GM19240 (cell line): Measurements from ENCODE around the gene WDR36.

Experiments
- DNase-seq: peaks from one replicate; pipeline ENCODE4 v3.0.0; 2011; ENCODE audit warnings: low spot score; ENCODE audit not compliant: insufficient read length

WDR36 gene

DNA sequence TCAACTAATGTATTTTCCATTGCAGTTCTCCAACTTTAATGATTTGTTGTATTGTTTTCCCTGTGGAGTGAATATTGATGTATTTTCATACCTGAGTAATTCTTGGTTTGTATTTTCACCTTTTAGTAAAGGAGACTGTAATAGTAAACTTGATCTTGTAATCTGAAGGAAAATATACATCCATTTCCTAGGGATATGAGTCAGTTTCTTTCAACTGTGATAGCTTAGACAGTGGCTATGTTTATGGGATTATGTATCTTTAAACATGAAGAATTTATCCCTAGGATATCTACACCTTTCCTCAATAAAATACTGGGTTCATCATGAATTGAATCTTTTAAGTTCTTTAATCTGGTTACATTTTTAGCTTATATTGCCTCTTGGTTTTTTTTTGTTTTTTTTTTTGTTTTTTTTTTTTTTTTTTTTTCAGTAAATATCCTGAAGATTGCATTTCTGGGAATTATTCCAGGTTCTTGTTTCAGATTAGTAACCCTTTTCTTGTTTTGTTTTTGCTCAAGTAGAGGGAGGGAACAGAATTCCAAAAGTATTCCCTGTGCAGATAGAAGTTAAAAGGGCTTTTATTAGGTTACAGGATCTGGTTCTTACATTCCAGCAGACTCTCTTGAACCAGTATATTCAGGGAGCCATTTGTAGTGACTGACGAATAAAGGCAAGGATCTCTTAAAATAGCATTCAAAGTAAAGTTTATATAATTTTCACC, 7.1 kb downstream of the WDR36 start:
- DNase-seq: no peak

DNA sequence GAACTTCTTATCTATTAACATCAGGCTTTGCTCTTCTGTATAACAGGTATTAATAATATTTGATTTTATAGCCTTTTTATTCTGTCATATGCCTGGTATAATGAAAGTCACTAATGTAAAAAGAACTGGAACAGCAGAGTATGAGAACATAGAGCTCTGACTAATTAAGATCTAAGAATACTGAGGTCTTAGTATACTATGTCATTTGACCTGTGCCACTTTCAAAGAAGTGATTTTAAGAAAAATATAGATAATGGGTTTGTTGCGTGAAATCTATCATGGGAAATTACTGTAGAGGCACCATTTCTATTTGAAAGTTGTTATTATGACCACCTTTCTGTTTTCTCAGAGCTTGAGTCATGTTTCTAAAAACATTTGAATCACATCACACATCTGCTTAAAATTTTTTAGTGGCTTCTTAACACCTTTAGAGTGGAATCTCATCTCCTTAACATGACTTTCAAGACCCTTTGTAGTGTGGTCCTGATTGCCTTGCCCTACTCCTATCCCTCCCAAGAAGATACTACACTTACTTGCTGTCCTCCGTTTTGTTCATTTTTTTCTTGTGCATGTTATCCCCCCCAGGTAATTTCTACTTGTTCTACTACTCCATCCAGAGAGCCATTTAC, 14.3 kb downstream of the WDR36 start:
- DNase-seq: no peak

DNA sequence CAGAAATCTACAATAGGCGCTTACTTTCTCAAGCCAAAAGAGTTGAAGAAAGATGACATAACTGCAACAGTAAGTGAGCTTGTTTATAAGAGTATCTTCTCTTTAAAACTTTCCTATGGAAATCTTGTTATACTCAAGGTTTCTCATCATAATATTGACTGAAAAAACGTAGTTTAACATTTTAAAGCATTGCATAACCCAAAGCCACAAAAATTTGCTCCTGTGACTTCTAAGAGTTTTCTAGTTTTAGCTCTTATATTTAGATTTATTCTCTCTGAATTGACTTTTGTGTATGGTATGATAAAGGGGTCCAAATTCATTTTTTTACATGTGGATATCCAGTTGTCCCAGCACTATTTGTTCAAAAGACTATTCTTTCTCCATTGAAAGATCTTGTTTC, 15.2 kb downstream of the WDR36 start:
- no peak for DNase-seq

DNA sequence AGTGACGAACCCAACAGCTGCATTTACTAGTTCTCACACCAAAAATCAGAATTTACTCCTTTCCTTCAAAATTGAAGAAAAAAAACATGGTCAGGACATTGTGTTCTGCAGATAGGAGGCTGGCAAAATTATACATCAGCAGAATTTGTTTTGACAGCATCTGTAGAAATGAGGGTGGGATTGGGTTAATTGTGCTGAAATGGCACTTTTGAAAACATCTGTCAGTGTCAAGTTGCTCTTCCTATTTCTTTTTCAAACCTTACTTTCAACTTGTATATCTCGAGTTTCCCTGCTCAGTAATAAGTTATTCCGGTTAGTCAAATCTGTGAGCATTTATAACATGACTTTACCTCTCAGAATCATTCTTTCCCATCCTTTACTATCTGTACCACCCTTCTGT, 19.8 kb downstream of the WDR36 start:
- DNase-seq: no peak

DNA sequence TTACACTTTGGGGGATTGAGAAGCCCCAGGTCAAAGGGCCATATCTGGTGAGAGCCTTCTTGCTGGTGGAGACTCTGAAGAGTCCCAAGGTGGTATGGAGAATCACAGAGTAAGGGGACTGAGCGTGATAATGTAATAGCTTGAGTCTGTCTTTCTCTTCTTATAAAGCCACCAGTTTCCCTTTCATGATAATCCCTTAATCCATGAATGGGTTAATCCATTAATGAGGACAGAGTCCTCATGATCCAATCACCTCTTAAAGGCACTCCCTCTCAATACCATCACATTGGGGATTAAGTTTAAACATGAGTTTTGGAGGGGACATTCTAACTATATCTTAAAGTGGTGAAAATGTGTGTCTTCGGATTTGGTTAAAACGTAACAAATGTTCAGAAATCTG, 21.5 kb downstream of the WDR36 start:
- no peak for DNase-seq

DNA sequence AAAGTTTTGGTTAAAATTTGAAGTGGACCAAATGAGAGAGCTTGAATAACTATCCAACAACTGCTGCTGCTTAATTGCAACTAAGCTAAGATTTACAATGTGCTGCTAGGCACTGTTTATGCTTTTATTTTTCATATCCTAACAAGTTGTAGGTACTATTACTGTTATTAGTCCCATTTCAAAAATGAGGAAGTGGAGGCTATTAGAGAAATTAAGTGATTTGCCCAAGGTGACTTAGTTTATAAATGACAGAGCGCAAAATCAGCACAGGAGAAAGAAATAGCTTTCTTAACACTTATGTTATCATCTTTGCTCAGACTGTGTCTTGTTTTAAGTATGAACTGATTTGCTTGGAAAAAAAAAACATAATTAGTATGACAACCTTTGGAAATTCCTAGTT, 23.1 kb downstream of the WDR36 start:
- no peak for DNase-seq

DNA sequence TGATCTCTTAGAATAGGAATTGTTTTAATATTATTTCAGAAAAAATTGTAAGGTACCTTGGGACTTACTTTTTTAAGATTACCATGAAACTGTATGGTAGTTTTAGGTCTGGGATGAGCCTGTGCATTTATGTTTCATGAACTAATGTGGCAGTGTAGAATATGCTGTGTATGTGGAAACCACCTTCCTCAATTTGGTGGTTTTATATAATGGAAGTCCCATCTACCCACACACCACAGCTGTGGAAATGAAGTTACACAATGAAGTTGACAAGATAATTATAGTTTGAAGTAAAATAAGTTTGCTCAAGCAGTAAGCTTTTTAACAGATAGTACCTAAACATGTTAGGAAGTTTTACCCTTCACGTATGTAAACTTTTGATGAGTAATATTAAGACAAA, 24.4 kb downstream of the WDR36 start:
- DNase-seq: no peak

DNA sequence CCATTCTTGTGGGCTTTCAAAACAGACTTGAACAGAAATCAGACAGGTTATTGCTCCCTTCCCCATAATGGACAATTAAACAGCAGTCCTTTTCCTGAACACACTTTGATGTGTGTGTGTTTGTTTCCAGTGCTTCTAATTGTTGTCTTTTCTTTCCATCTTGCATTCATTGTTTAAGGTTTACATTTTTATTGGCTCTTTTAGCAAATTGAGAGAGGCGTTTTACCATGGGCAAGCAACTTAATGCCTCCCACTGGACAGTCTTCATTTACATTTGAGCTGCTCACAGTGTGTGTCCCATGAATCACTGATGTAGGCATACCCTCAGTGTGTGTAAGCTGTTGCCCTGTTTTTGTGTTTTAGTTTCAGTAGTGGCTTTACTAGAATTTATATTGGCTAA, 25.0 kb downstream of the WDR36 start:
- no peak for DNase-seq

DNA sequence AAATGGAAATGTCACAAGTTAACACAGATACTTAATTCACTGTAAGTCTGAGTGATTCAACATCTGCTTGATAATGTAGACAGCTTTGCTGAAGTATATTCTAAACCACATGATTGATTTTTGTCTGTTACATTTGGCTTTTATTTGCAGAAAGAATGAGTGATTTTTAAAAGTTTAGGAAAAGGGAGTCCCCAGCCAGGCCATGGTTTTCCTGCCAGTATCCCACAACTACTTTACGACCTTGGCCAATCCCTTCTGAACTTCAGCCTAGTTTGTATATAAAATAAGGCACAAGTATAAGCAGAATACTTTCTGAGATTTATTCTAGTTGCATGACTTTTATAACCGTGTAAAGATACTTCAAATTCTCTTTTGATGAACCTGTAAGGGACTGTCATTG, 27.1 kb downstream of the WDR36 start:
- DNase-seq: no peak

DNA sequence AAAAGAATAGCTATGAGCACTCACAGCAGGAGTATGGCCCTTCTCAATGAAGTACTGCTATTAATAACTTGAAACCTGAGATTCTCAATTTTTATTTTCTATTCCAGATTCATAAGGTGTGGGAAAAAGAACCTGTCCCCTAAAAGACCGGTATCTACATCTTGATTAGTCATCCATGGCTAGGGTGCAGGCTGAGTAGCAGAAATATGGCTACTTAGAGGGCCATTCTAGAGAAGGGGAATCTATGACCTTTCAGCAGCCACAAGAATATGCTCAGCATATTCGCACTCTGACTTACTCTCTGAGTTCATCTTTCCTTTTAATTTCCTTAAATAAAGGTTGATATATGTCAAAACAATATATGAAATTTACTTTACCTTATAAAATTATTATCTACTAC, 27.7 kb downstream of the WDR36 start:
- DNase-seq: no peak

DNA sequence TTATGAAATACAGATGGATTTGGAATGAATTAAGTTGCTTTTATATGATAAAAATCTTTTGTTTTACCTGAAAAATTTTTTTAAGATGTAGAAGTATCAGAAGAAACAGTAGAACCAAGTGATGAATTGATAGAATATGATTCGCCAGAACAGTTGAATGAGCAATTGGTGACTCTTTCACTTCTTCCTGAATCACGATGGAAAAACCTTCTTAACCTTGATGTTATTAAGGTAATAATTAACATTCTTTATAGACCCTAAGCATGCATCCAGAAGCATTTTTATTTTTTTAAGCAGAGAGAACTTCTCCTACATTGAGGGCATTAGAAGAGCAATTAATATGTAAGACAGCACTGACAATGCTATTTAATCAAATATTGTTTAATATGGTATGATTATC, 28.8 kb downstream of the WDR36 start:
- no peak for DNase-seq

DNA sequence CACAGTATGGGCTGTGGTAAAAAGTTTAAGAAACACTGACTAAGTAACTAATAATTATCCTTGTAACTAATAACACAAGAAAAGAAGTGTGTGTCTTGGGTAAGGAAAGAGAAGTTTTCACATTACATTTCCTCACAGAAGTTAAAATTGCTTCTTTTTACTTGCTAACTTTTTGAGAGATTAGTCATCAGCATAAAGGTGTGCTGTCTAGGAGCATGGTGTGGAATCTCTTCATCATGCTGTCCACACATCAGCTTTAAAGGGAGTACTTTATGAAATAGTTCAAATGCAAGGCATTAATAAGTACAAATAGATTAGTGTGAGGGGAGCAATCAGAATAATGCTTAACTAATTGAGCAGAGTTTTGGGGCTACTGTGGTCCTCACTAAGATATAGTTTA, 29.8 kb downstream of the WDR36 start:
- no peak for DNase-seq

DNA sequence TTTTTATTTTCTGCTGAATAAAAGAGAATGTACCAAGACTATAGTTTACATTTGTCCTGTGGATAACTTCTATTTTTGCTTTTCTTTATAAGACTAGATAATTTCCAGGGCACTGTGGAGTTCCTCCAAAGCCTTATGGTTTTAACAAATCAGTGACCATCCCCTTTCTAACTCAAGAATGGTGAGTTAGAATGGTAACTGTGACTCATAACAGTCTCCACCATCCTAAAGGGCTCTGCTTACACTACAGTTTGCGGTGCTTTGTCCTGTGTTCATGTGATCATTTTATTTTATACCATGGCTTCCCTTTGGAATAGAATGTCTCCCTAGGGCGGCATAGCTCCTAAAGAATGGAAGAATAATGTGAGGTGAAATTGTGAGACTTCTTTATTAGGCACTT, 30.2 kb downstream of the WDR36 start:
- DNase-seq: no peak

DNA sequence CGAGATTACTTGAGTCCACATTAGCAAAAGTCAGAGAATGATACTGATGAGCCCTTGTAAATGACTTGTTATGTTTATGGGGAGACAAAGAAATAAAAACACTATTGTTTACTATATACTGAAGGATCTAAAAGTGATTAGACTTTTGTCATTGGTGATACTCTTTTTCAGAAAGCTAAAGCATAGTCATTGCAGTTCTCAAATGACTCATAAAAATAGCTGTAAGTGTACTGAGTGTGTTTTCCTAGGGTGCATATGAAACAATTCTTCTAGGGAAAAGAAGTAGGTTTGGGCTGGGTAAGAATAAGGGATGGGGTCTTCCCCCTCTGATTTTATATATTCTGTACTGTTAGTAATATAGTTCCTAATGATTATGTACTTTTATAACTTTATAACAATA, 32.6 kb downstream of the WDR36 start:
- no peak for DNase-seq

DNA sequence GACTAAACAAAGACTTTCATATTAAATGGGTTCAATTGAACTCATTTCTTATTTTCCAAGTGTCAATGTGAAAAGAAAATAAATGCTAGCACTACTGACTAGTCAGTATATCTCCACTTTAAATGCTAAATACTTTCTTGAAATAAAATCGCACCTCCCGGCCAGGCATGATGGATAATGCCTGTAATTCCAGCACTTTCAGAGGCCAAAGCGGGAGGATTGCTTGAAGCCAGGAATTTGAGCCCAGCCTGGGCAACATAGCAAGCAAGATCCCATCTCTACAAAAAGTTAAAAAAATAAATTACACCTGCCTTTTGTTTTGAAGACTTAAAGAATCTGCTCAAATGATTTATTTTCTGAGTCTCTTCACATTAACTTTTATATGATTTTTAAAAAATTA, 34.7 kb downstream of the WDR36 start:
- DNase-seq: no peak

DNA sequence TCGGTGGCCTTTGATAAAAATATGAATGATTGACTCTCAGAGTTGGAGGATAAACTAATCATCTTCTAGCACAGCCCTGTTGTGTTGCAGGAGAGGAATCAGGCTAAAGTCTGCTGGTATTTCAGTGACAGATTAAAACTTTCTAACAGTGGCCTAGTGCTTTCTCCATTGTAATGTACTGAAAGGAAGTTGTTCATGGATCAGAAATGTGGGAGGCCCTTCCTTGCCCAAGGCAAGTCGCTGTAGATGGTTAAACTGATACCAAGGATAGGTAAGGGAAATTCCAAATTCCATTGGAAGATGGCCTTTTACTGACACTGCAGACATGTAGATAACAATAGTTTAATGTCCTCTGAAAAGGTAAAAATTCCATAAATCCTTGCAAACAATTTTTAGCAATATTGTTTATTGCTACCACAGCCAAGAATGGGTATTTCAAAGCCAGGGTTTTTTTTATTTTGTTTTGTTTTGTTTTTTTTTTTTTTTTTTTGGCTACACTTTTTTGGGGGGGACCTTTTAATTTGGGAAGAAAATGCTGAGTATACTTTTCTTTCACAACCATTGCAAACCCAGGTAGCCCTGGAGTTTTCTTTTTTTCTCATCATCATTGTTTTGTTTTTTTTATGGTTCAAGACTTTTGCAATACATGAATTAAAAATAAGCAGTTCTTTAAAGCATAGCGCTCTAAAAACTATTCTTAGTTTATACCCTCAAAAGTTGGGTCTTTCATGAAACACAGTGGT, 35.5 kb downstream of the WDR36 start:
- DNase-seq: no peak

DNA sequence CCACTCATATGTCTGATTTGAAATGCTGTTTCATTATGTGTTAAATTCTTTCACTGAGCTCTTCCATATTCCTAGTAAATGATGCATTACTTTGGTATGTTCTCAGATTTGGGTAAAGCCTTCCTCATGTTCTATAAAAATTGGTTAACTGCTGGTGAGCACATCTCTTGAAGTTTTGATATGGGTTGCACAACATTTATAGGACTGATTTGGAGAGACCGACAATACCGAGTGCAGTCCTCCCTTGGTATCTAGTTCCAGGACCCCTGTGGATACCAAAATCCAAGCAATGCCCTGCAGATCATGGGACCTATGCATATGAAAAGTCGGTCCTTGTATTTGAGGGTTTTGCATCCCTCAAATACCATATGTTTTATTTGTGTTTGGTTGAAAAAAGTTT, 37.8 kb downstream of the WDR36 start:
- no peak for DNase-seq

DNA sequence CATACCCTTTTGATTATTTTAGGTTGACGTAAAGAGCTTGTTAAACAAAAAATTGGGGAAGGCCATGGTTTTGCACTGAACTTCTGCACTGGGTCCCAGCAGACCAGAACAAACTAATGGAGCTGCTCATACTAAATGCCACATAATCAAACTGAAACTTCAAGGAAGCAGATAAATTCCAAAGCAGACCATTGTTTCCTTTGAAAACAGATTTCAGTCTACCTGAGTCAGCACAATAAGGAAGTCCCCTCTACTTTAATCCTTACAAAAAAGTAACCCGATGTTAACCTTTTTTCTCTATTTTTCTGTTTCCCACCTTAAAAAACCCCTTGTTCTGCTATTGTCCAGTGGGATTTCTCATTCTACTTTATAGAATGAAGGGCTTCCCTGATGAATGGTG, 39.2 kb downstream of the WDR36 start:
- DNase-seq: no peak

DNA sequence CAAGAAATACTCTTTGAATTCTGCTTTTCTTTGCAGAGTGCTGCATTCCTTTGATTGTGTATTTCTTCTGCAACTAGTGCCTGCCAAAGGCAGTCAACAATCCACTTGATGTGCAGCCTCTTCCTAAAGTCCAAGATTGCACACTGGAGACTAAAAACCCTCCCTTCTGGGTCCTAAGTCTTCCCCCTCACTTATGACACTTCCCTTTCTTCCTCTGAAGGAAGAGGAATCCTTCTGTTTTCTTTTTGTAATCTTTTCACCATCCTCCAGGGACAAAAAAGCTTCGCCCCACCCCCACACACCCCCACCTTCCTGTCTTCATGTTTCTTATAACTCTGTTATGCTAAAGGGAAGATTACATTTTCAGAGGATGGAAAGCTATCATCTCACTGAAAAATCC, 39.9 kb downstream of the WDR36 start:
- DNase-seq: no peak

DNA sequence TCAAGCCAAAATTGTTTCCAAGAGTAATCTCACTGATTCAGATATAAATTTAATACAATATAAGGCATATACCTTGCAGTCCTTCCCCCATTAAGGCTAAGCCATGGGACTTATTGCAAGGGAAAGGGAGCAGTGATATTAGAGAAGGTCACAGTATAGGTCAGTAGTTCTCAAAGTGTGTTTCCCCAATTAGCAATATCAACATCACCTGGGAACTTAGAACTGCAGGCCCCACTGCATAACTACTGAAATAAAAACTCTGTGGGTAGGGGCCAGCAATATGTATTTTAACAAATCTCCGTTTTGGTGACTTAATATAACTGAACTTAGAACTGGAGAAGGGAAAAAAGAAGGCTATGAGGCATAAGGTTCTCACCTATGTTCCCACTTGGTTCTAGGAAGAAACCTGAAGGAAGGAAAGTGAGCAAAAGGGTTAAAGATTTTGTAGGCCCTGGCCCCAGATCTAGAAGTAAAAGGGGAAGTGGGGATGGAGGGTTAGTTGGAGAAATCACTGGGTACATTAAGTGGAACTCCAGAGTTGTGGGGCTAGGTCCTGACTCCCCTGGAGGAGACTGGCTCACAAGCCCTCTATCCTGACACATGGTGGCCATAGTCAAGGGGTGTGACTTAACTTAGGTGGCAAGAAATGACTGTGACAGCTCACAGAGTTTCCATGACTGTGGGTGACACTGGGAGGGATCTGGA, 40.7 kb downstream of the WDR36 start:
- no peak for DNase-seq

DNA sequence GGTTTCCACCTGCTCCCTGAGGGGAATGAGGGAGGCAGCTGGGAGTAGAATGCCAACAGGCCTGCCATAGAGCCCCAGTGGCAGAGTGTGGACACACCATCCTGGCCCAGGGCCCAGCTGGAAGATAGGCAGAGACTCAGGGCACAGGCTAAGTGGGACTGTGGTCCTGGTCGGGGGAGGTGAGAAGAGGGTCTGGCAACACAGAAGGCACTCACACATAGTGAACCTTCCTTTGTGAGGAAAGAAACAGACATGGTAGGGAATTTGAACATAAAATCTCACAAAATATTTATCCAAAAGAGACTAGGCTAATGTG, 41.2 kb downstream of the WDR36 start:
- no peak for DNase-seq

DNA sequence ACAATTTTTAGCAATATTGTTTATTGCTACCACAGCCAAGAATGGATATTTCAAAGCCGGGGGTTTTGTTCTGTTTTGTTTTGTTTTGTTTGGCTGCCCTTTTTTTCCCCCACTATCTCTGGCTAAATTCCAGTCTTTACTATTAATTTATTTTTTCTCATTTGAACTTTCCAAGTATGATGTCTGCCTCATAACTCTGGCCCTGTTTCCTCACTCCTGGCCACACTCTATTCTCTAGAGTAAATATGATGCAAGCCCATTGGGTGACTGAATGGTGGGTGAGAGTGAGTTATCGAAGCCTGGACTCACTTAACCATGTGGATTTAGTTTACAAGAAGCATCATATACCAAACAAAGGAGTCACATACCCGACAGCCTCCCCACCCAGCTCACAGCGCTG, 41.9 kb downstream of the WDR36 start:
- no peak for DNase-seq
